Vagina (tissue), 2 donors: ENCODE results near the gene MYO18A.

Source experiments
- POLR2A ChIP-seq, 2 donors: fragments of 450-650 bp; IDR thresholded peaks; one replicate each; pipeline ENCODE4 v1.6.1; 2017; ENCODE audit warnings: antibody characterized with exemption in 2 of 2, mild to moderate bottlenecking in 2 of 2, moderate library complexity in 2 of 2
- TF ChIP-seq, protein P1 (sequence below), 3 experiments: fragments of 450-650 bp in 2 of 3; fragments of 200-600 bp in 1 of 3; sonication (generic) in 1 of 3; IDR thresholded peaks; one replicate each; pipeline ENCODE4 v1.5.1; 2017 to 2019; ENCODE audit warnings: antibody characterized with exemption in 3 of 3, mild to moderate bottlenecking in 2 of 3, moderate library complexity in 2 of 3

DNA sequence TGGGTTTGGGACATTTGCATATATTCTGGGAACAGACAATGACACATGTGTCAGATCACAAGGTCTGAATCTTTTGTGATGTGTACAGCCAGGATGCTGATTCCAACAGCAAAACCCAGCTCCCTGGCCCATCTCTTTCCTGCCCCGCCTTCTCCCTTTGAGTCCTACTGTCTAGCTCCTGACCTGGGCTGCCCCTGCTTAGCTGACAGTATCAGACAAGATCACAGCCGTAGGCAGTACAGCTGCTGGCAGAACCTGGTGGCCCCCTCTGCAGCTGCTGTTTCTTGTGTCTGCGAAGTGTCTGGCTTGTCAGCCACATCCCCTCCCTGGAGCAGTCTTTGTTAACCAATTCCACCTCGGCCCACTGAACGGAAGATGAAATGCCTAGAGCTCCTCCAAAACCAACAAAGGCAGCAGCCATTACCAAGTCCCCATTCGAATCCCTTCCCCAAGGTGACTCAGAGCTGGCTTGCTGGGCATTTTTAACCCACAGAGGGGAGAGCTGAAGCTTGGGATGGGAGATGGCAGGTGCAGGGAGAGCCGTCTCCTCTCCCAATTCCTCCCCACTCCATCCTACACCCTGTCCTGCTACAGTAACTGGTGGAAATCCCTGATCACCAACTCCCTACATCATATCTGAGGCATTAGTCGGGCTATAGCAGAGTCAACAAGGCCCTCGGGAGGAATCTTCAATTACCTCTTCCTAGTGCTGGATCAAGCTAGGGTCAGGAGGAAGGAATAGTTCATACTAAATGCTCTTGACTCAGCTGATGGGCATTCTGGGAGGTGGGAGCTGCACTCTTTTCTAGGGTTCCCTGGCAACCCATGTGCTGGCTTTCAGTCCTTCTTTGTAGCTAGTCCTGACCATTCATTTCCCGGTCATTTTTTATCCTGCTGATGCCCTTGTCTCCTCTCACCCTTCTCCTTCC, 131.5 kb downstream of the MYO18A start:
- TF ChIP-seq POLR2A (IDR thresholded peaks at IDR 0.05), result no peak
- TF ChIP-seq, protein P1, sequence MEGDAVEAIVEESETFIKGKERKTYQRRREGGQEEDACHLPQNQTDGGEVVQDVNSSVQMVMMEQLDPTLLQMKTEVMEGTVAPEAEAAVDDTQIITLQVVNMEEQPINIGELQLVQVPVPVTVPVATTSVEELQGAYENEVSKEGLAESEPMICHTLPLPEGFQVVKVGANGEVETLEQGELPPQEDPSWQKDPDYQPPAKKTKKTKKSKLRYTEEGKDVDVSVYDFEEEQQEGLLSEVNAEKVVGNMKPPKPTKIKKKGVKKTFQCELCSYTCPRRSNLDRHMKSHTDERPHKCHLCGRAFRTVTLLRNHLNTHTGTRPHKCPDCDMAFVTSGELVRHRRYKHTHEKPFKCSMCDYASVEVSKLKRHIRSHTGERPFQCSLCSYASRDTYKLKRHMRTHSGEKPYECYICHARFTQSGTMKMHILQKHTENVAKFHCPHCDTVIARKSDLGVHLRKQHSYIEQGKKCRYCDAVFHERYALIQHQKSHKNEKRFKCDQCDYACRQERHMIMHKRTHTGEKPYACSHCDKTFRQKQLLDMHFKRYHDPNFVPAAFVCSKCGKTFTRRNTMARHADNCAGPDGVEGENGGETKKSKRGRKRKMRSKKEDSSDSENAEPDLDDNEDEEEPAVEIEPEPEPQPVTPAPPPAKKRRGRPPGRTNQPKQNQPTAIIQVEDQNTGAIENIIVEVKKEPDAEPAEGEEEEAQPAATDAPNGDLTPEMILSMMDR (IDR thresholded peaks at IDR 0.05), result no peak
